ENCODE data around the gene SLC8A3. TPM values are rescaled to one million over a fixed set of nuclear protein-coding genes. Genes with fewer than 3 reads are reported as not detected.

Gene SLC8A3
- total and polyA plus RNA-seq, 2 donors from 2014 or later, result 0.98 TPM; not detected in 1

DNA sequence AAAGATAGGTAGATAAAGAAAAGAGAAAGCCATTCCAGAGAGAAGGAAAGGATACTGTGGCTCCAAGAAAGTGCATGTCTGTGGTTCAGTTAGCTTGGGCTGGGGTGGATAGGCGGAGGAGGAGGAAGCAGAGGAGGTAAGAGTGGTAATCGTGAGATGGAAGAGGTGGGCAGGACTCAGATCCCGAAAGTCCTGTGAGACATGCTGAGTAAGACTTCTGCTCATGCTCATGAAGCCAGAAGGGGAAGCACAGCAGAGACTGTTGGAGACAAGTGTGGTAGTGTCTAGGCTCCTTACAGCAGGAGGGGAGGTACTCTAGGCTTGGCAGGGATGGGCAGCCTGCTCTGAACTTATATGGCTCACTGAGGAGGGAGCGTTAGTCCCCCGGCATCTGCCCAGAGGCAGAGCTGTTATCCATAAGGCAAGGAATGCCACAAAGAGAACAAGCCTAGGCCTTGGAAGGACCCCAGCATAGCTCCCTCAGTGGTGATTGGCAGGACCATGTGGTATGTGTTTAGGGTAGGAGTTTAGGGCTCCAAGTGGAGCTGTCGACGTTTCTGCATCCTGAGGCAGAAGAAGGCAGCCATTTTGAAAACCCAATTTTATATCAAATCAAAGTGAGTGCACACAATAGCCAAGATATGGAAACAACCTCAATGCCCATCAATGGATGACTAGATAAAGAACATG lies 174.2 kb downstream of the SLC8A3 start:
- no peak for DNase-seq
- H3K4me1 ChIP-seq (ENCODE audit: control insufficient read depth in 2 of 3, insufficient read depth in 2 of 3, low read depth in 1 of 3, low read length in 3 of 3), result peaks cover 0 to 2% (median 0%) of the 10 kb centered on the region in 3 donors
- TF ChIP-seq, protein P1, sequence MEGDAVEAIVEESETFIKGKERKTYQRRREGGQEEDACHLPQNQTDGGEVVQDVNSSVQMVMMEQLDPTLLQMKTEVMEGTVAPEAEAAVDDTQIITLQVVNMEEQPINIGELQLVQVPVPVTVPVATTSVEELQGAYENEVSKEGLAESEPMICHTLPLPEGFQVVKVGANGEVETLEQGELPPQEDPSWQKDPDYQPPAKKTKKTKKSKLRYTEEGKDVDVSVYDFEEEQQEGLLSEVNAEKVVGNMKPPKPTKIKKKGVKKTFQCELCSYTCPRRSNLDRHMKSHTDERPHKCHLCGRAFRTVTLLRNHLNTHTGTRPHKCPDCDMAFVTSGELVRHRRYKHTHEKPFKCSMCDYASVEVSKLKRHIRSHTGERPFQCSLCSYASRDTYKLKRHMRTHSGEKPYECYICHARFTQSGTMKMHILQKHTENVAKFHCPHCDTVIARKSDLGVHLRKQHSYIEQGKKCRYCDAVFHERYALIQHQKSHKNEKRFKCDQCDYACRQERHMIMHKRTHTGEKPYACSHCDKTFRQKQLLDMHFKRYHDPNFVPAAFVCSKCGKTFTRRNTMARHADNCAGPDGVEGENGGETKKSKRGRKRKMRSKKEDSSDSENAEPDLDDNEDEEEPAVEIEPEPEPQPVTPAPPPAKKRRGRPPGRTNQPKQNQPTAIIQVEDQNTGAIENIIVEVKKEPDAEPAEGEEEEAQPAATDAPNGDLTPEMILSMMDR (IDR thresholded peaks at IDR 0.05; ENCODE audit: borderline replicate concordance, extremely low read depth, insufficient read depth), result no peak
- no peaks in the 10 kb centered on the region for H3K36me3 ChIP-seq (ENCODE audit: control insufficient read depth in 2 of 3, insufficient read depth in 3 of 3, low read length in 3 of 3)
- no peak for FAIRE-seq
- no peak overlapping the region for H3K27ac ChIP-seq (ENCODE audit: low read depth in 2 of 2, low read length in 2 of 2)
- no peak overlapping the region for H3K9ac ChIP-seq (ENCODE audit: low read length in 3 of 3)
- H3K9me3 ChIP-seq (ENCODE audit: control insufficient read depth in 2 of 3, insufficient read depth in 1 of 3, low read length in 3 of 3), result no peaks in the 10 kb centered on the region
- intact Hi-C loops (cut with DNase I), result no loop called here
- no peaks in the 10 kb centered on the region for H3K27me3 ChIP-seq (ENCODE audit: control insufficient read depth, insufficient read depth, low read length)
- H3K4me3 ChIP-seq (ENCODE audit: low read length in 3 of 3), result no peak overlapping the region

DNA sequence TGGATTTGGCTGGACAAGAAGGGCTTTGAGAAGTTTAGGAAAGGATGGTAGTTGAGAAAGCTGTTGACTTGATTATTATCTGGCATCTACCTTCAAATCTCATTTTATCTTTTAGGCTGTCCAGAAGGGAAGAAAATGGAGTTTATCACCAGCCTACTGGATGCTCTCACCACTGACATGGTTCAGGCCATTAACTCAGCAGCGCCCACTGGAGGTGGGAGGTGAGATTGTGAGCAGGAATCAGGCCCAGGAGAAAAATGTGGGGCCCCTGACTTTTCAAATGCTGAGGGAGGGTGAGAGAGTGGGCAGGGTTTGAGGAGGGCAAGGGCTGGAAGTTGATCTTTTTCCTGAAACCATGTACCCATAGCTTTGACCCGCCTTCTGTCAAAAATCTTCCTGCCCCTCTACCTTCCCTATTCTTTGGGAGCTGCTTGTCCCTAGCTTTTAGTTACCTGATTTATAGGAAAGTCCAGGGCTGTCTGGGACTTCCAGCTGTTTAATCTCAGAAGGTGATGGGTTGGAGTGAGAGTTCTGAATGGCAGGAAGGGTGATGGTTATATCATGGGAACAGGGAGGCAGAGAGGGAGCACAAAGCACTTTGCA lies 175.4 kb downstream of the SLC8A3 start:
- H3K36me3 ChIP-seq (ENCODE audit: control insufficient read depth in 2 of 3, insufficient read depth in 3 of 3, low read length in 3 of 3), result no peaks in the 10 kb centered on the region
- FAIRE-seq (no peak), DNase-seq (no peak)
- H3K27ac ChIP-seq (ENCODE audit: low read depth in 2 of 2, low read length in 2 of 2), result no peak overlapping the region
- peaks cover 0 to 2% (median 0%) of the 10 kb centered on the region in 3 donors for H3K4me1 ChIP-seq (ENCODE audit: control insufficient read depth in 2 of 3, insufficient read depth in 2 of 3, low read depth in 1 of 3, low read length in 3 of 3)
- H3K27me3 ChIP-seq (ENCODE audit: control insufficient read depth, insufficient read depth, low read length), result no peaks in the 10 kb centered on the region
- intact Hi-C loops (cut with DNase I), result no loop called here
- H3K9ac ChIP-seq (ENCODE audit: low read length in 3 of 3), result no peak overlapping the region
- TF ChIP-seq, protein P1 (IDR thresholded peaks at IDR 0.05; ENCODE audit: borderline replicate concordance, extremely low read depth, insufficient read depth), result peak; percentile 51
- no peaks in the 10 kb centered on the region for H3K9me3 ChIP-seq (ENCODE audit: control insufficient read depth in 2 of 3, insufficient read depth in 1 of 3, low read length in 3 of 3)
- H3K4me3 ChIP-seq (ENCODE audit: low read length in 3 of 3), result no peak overlapping the region

DNA sequence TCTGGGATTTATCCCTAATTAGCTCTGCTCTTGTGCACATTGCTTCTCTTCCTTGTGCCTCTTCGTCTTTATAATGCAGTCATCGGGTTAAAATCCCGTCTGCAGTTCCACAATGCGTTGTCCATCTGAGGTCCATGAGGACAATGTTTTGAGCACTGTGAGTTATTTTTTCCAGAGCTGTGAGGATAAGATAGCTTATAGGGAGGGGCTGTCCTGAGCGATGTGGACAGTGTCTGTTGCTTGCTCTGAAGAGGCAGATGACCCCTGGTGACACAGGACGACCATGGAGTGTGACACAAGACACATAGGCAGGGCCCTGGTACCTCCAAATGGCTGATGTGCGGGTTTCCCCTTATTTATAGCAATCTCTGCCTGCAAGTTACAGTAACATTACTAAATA lies 177.0 kb downstream of the SLC8A3 start:
- no peak for DNase-seq
- no peak overlapping the region for H3K4me3 ChIP-seq (ENCODE audit: low read length in 3 of 3)
- no peaks in the 10 kb centered on the region for H3K36me3 ChIP-seq (ENCODE audit: control insufficient read depth in 2 of 3, insufficient read depth in 3 of 3, low read length in 3 of 3)
- FAIRE-seq, result no peak
- intact Hi-C loops (cut with DNase I), result no loop called here
- H3K9me3 ChIP-seq (ENCODE audit: control insufficient read depth in 2 of 3, insufficient read depth in 1 of 3, low read length in 3 of 3), result no peaks in the 10 kb centered on the region
- H3K27me3 ChIP-seq (ENCODE audit: control insufficient read depth, insufficient read depth, low read length), result no peaks in the 10 kb centered on the region
- no peak overlapping the region for H3K9ac ChIP-seq (ENCODE audit: low read length in 3 of 3)
- TF ChIP-seq, protein P1 (IDR thresholded peaks at IDR 0.05; ENCODE audit: borderline replicate concordance, extremely low read depth, insufficient read depth), result no peak
- no peaks in the 10 kb centered on the region for H3K4me1 ChIP-seq (ENCODE audit: control insufficient read depth in 2 of 3, insufficient read depth in 2 of 3, low read depth in 1 of 3, low read length in 3 of 3)
- no peak overlapping the region for H3K27ac ChIP-seq (ENCODE audit: low read depth in 2 of 2, low read length in 2 of 2)

Measured in kidney (tissue), 14 donors.